Measurements from ENCODE around the gene BLVRB.

GRCh38 chr19:40444000-40444824, 21.3 kb downstream of the BLVRB start, which contains the start of gene SERTAD3:
- no peak for TF ChIP-seq EZH2 (IDR thresholded peaks at IDR 0.05)
- TF ChIP-seq, protein P1, sequence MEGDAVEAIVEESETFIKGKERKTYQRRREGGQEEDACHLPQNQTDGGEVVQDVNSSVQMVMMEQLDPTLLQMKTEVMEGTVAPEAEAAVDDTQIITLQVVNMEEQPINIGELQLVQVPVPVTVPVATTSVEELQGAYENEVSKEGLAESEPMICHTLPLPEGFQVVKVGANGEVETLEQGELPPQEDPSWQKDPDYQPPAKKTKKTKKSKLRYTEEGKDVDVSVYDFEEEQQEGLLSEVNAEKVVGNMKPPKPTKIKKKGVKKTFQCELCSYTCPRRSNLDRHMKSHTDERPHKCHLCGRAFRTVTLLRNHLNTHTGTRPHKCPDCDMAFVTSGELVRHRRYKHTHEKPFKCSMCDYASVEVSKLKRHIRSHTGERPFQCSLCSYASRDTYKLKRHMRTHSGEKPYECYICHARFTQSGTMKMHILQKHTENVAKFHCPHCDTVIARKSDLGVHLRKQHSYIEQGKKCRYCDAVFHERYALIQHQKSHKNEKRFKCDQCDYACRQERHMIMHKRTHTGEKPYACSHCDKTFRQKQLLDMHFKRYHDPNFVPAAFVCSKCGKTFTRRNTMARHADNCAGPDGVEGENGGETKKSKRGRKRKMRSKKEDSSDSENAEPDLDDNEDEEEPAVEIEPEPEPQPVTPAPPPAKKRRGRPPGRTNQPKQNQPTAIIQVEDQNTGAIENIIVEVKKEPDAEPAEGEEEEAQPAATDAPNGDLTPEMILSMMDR (IDR thresholded peaks at IDR 0.05): no peak

Measured in neural progenitor cell (in vitro differentiated cells).